ENCODE measurements around the gene F10.

The F10 gene

DNA sequence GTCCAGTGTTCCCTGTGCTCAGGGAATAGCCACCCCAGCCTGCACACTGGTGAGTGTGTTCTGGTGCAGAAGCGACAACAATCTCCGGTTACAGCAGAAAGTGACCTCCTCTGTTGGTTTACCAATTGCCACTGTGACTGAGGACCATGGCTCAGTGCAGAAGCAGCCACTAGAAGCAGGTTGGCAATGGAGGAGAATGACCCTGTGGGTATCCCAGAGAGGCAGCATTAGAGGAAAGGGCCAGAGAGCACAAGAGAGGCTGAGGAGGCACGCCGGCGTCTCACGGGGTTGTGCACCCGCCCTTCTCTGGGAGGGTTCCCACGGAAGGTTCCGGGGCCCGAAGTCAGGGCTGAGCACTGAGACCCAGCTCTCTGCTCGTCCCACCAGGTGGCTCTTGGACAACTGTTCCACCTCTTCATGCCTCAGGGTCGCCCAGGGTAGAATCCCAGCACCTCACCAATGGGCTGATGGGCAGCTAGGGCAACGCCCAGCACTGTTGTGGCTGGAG lies 49.9 kb downstream of the F10 start:
- no peak for ATAC-seq
- no peak for TF ChIP-seq PATZ1 (CRISPR knock-in tag; IDR thresholded peaks at IDR 0.05; ENCODE audit: borderline replicate concordance)

DNA sequence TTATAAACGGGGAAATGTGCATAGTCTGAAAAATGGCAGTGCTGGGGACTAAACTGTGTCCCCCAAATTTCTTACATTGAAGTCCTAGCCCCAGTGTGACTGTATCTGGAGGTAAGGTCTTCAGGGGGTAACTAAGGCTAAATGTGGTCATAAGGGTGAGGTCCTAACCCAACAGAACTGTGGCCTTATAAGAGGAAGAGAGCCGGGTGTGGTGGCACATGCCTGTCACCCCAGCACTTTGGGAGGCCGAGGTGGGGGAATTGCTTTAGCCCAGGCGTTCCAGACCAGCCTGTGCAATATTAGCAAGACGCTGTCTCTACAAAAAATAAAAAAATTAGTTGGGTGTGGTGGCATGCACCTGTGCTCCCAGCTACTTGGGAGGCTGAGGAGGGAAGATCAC lies 53.7 kb downstream of the F10 start:
- no peak for ATAC-seq
- TF ChIP-seq TSHZ2 (CRISPR knock-in tag; IDR thresholded peaks at IDR 0.05) = no peak
- no peak for TF ChIP-seq CSDC2 (CRISPR knock-in tag; IDR thresholded peaks at IDR 0.05)
- TF ChIP-seq TCF4 (CRISPR knock-in tag; IDR thresholded peaks at IDR 0.05; ENCODE audit: borderline replicate concordance) = no peak
- TF ChIP-seq OSR1 (CRISPR knock-in tag; IDR thresholded peaks at IDR 0.05) = no peak
- TF ChIP-seq ESRRG (CRISPR knock-in tag; IDR thresholded peaks at IDR 0.05) = no peak
- no peak for TF ChIP-seq ZFP3 (CRISPR knock-in tag; IDR thresholded peaks at IDR 0.05)
- no peak for TF ChIP-seq ARNTL (CRISPR knock-in tag; IDR thresholded peaks at IDR 0.05; ENCODE audit: borderline replicate concordance, low read depth)
- TF ChIP-seq TOX (CRISPR knock-in tag; IDR thresholded peaks at IDR 0.05; ENCODE audit: borderline replicate concordance) = no peak
- TF ChIP-seq ZC3H10 (CRISPR knock-in tag; IDR thresholded peaks at IDR 0.05) = no peak
- no peak for TF ChIP-seq ZNF565 (CRISPR knock-in tag; conservative IDR thresholded peaks at IDR 0.05; ENCODE audit: low read depth)
- TF ChIP-seq ZNF70 (CRISPR knock-in tag; IDR thresholded peaks at IDR 0.05) = no peak
- no peak for TF ChIP-seq CREB5 (CRISPR knock-in tag; IDR thresholded peaks at IDR 0.05; ENCODE audit: low read depth)
- no peak for TF ChIP-seq ZNF8 (CRISPR knock-in tag; IDR thresholded peaks at IDR 0.05)
- TF ChIP-seq RARB (CRISPR knock-in tag; IDR thresholded peaks at IDR 0.05) = no peak
- no peak for TF ChIP-seq ZFP30 (CRISPR knock-in tag; IDR thresholded peaks at IDR 0.05)
- no peak for TF ChIP-seq BACH2 (CRISPR knock-in tag; IDR thresholded peaks at IDR 0.05; ENCODE audit: borderline replicate concordance)
- TF ChIP-seq ISL1 (CRISPR knock-in tag; IDR thresholded peaks at IDR 0.05) = no peak
- no peak for TF ChIP-seq SNAI2 (CRISPR knock-in tag; IDR thresholded peaks at IDR 0.05)
- TF ChIP-seq PATZ1 (CRISPR knock-in tag; IDR thresholded peaks at IDR 0.05; ENCODE audit: borderline replicate concordance) = no peak
- no peak for TF ChIP-seq POU6F1 (CRISPR knock-in tag; IDR thresholded peaks at IDR 0.05; ENCODE audit: borderline replicate concordance, low read depth)

GRCh38 chr13:113176822-113177221 lies 54.2 kb downstream of the F10 start:
- TF ChIP-seq OSR1 (CRISPR knock-in tag; IDR thresholded peaks at IDR 0.05) (no peak), BACH2 (CRISPR knock-in tag; IDR thresholded peaks at IDR 0.05; ENCODE audit: borderline replicate concordance) (no peak), ZFP3 (CRISPR knock-in tag; IDR thresholded peaks at IDR 0.05) (no peak), TSHZ2 (CRISPR knock-in tag; IDR thresholded peaks at IDR 0.05) (no peak), PPARA (CRISPR knock-in tag; IDR thresholded peaks at IDR 0.05; ENCODE audit: borderline replicate concordance) (no peak), ZNF565 (CRISPR knock-in tag; conservative IDR thresholded peaks at IDR 0.05; ENCODE audit: low read depth) (no peak), ARNTL (CRISPR knock-in tag; IDR thresholded peaks at IDR 0.05; ENCODE audit: borderline replicate concordance, low read depth) (no peak), ESRRG (CRISPR knock-in tag; IDR thresholded peaks at IDR 0.05) (no peak)
- ATAC-seq = no peak

Data from SK-N-SH treated with all-trans-retinoic acid at 6 μM for 48 hours (cell line).